ENCODE measurements around the gene ZNF300.
A peak's percentile ranks its signal among the peaks of the same experiment; 100 is the strongest.
"Not testable (repeated sequence)": the region's sequence is repeated elsewhere in the genome, so short reads cannot be mapped to it uniquely, and the experiment has no call there.

Gene ZNF300

GRCh38 chr5:150904479-150905311 lies at the start of gene ZNF300:
Gene ZNF300, minus strand, starts transcription at chr5:150904980. Its CDS starts 1,825 bp downstream, at chr5:150903155.
- DNase-seq (ENCODE audit: low read depth): peak; percentile 37

DNA sequence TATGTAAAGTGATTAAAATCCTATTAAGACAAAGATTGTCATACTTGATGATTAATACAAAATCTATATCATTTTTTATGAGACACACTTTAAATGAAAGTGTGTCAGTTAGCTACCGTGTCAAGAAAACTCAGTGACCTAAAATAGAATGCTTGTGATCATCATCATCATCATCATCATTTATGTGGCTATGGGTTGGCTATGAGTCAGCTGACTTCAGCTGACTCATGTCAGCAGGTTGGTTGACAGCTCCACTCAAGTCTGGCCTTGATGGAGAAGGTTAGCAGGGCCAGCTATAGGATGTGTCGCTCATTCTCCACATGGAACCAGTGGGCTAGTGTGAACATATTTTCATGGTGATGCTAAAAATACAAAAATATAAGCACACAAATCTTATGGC lies 43.8 kb upstream of the ZNF300 start:
- DNase-seq (ENCODE audit: low read depth): no peak

DNA sequence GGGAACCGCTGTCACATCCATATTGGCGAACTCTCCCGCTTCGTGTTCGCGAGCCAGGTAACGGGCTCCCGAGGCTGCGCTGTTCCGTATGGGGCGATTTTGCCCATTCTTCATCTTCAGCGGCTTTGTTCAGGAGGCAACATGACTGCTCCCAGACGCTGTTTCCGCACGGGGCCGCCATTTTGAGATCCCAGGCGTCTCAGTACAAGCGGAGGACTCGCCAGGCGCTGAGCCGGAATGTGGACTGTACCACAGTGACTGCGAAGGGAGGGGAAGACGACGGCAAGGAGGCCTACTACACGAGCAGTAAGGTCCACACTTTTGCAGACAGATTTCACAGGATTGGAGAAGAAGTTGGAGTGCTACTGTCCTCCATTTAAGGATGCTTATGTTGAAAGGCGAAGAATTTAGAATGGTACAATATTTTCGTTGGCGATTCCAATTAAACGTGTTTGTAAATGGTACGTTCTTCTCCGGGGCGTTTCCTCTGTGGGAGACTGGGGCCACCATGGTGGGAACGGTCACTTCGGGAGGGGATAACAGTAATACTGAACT lies 41.6 kb upstream of the ZNF300 start:
- DNase-seq (ENCODE audit: low read depth): no peak

DNA sequence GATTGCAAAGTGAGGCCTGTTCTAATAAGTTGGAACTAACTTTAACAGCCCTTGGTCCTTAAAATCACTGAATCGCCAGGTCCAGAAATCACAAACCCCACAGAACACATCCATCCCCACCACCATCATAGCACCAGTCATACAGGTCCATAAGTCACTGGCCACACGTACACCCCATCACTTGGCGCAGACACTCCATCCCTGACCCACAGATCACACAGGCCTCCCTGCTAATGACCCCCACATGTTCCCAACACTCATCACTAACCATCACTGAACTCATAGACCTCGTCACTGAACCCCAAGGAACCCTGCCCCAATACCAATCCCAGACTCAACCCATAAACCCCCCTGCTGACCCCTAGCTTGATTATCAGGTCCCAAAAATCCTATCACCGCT lies 41.2 kb upstream of the ZNF300 start:
- no peak for DNase-seq (ENCODE audit: low read depth)

- no peak for DNase-seq (ENCODE audit: low read depth)
These were observed 40.7 kb upstream of the ZNF300 start for GRCh38 chr5:150945486-150945885.

- DNase-seq (ENCODE audit: low read depth): no peak
These were observed 26.7 kb upstream of the ZNF300 start for GRCh38 chr5:150931368-150931965.

DNA sequence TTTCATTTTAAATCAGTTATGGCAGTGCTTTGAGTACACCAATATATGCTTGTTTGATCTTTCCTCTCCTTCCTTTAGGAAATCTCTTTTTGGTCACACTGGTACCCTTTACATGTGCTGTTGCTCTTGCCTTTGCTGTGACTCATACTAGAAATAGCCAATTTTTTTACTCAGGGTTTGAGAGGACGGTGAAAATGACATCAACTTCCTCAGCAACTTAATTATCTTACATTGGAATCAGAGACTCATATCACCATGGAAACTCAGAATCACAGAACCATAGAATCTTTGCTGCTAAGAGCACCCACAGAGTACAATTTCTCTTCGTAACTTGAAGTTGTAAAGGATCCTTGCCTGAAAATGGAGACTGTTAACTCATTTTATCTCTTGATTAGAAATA lies 13.8 kb upstream of the ZNF300 start:
- no peak for DNase-seq (ENCODE audit: low read depth)

DNA sequence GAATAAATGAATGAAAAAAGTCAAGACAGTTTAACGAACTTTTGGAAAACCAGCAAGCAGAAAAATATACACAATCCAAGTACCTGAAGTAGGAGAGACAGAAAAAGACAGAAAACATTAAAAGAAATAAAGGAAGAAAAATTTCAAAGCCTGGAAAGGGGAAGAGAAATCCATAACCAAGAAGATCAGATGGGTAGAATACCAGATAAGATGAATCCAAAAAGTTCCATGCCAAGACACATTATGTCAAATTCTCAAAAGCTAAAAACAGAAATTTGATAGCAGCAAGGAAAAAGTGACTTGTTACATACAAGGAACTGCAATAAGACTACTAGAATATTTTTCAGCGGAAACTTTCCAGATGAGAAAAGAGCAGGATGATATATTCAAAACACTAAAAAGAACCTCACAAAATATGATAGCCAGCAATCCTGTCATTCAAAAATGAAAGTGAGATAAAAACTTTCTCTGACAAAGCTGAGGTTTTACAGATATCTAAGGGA lies 7.6 kb upstream of the ZNF300 start:
- DNase-seq (ENCODE audit: low read depth): no peak

GRCh38 chr5:150905312-150905683 lies 518 bp upstream of the ZNF300 start:
- no peak for DNase-seq (ENCODE audit: low read depth)

- DNase-seq (ENCODE audit: low read depth): no peak
These were observed 3.3 kb downstream of the ZNF300 start for GRCh38 chr5:150901446-150901845.

DNA sequence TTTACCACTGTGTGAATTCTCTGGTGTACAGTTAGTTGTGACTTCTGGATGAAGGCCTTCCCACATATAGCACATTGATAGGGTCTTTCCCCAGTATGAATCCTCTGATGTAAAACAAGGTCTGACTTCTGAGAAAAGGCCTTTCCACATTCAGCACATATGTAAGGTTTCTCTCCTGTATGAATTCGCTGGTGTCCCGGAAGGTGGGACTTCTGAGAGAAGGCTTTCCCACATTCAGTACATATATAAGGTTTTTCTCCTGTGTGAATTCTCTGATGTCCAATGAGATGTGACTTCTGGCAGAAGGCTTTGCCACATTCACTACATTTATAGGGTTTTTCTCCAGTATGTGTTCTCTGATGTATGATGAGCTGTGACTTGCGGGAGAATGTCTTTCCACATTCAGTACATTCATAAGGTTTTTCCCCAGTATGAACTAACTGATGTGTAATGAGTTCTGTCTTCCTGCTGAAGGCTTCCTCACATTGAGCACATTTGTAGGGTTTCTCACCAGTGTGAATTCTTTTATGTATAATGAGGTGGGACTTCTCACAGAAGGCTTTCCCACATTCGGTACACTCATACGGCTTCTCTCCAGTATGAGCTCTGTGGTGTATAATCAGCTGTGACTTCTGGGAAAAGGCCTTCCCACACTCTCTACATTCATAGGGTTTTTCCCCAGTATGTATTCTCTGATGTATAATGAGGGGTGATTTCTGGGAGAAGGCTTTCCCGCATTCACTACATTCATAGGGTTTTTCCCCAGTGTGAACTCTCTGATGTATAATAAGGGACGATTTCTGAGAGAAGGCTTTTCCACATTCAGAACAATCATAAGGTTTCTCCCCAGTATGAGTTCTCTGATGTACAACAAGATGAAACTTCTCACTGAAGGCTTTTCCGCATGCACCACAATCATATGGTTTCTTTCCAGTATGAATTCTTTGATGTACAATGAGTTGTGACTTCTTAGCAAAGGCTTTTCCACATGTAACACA lies 9.1 kb downstream of the ZNF300 start:
- no peak for DNase-seq (ENCODE audit: low read depth)

DNA sequence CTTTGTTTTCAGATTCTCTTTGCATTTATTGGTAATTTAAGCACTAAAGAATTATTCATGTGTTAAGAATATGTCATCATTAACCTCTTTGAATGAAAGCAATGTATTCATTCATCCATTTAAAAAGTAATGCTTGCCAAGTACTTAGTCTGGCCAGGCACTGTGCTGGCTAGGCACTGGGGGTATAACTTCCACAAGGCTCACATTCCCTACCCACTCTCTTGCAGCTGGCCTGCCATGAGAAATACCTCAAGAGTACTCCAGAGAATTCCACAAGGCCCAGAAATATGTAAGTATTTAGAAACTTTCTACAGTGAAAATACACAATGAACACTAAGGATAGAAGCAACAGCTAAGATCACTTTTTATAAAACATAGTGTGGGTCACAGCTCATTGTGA lies 25.4 kb downstream of the ZNF300 start:
- DNase-seq (ENCODE audit: low read depth): no peak

DNA sequence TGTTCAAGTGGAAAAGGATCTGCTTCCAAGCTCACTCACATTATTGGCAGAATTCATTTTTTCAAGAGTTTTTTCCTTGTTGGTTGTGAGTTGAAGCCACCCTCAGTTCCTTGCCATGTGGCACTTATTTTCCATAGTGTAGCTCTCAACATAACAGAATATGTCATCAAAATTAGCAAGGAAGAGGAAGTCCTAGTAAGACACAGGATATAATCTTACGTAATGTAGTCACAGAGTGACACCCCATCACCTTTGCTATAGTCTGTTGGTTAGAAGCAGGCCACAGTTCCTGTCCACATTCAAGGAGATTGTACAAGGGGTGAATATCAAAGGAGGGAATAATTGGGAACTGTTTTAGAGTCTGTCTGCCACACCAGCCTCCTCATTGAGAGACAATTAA lies 42.7 kb downstream of the ZNF300 start:
- DNase-seq (ENCODE audit: low read depth): no peak

DNA sequence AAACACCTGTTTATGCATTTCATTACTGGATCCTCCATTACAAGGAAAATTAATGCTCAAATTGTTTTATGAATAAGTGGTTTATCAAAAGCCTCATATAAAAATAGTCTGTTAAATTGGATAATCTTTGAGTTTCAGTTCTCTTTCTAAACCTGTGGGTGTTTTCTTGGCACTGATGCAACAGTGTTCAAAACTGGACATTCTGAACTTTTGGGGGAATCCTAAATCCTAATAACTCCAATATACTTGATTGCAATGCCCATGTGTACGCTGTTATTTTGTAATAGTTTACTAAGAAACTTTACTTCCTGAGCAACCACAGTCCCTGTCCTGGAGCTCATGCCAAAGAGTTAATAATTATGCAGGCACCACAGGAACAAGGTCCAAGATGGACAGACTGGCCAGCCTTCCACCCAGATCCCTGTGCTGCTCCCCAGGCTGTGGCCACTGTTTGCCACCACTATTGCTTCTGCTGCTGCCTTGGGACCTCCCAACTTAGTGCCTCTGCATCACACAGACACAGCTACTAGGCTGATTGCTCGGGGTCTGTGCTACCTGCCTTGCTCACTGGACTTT lies 44.4 kb downstream of the ZNF300 start:
- DNase-seq (ENCODE audit: low read depth): no peak

DNA sequence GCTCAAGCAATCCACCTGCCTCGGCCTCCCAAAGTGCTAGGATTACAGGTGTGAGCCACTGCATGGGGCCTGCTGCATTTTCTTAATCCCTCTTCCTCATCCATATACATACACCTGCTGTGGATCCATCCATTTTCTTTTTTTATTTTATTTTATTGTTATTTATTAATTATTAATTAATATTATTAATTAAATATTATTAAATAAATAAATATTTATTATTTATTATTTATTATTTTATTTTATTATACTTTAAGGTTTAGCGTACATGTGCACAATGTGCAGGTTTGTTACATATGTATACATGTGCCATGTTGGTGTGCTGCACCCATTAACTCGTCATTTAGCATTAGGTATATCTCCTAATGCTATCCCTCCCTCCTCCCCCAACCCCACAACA lies 48.1 kb downstream of the ZNF300 start:
- not testable (repeated sequence) for DNase-seq (ENCODE audit: low read depth)

DNA sequence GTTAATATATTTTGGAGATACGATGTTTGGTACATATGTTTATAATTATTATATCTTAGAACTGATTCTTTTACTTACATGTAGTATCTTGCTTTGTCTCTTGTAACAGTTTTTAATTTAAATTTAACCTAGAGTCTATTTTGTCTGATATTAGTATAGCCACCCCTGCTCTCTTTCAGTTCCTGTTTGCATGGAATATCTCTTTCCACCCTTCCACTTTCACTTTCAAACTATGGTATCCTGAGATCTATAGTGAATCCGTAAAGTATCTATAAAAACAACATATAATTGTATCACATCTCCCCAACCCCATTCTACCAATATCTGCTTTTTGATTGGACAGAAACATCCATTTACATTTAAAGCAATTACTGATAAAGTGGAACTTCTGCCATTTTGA lies 51.2 kb downstream of the ZNF300 start:
- DNase-seq (ENCODE audit: low read depth): no peak

DNA sequence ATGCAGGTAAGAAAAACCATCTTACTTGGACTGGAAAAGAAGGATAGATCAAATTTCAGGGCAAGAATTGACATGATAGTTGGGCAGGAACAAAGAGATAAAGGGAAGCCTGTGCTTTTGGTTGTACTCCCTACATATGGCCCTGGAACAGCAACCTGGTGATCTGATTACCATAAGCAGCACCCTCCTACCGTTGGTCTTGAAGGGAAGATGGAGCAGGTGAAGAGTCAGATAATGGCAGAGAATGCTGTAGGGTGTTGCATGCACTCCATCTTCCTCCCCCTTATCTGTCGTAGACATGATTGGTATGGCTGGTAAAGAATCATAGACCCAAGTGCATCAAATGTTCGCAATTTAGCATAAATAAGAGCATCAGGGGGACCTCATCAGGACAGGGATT lies 53.7 kb downstream of the ZNF300 start:
- DNase-seq (ENCODE audit: low read depth): no peak

- DNase-seq (ENCODE audit: low read depth): no peak
These were observed 56.5 kb downstream of the ZNF300 start for GRCh38 chr5:150848271-150848670.

GRCh38 chr5:150847334-150847695 lies 57.5 kb downstream of the ZNF300 start:
- DNase-seq (ENCODE audit: low read depth): no peak

GRCh38 chr5:150846654-150847333 lies 58.0 kb downstream of the ZNF300 start:
- peak; percentile 22 for DNase-seq (ENCODE audit: low read depth)

- DNase-seq (ENCODE audit: low read depth): not testable (repeated sequence)
These were observed 58.5 kb downstream of the ZNF300 start, which contains the start of gene IRGM for GRCh38 chr5:150846308-150846653. Gene IRGM, plus strand, starts transcription at chr5:150846521. Its CDS starts 1,603 bp downstream, at chr5:150848124.
